OCI-LY3 (cell line): Measurements from ENCODE around the gene KIF25.

Source experiments
- EZH2phosphoT487 ChIP-seq: fragments of 200-600 bp; shearing (Covaris generic); IDR thresholded peaks from 2 replicates; pipeline ENCODE4 v1.6.1; 2018; ENCODE audit warnings: antibody characterized with exemption, mixed run types, low read depth
- TF ChIP-seq, protein P1 (sequence below): fragments of 200-600, 300-600 bp; sonication (generic); IDR thresholded peaks from 2 replicates; pipeline ENCODE4 v1.5.1; 2014; ENCODE audit warnings: antibody characterized with exemption, low read length, low read depth

DNA sequence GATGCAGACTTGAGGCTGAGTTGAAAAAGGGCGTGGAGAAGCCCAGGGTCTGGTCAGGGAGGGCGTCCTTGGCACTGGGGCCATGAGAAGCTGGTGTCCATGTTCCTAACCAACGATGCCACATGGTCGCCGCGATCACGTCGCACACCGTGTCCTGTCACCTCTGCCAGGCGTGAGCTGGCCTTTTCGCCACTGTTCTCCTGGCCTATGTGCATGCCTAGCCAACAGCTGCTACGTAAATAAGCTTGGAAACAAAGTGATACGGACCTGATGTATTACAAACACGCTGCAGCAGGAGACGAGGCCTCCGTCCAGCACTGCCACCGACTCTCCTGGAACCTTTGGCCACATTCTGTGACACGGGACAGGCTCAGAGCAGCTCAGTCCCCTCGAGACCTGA lies 22.0 kb upstream of the KIF25 start:
- TF ChIP-seq, protein P1, sequence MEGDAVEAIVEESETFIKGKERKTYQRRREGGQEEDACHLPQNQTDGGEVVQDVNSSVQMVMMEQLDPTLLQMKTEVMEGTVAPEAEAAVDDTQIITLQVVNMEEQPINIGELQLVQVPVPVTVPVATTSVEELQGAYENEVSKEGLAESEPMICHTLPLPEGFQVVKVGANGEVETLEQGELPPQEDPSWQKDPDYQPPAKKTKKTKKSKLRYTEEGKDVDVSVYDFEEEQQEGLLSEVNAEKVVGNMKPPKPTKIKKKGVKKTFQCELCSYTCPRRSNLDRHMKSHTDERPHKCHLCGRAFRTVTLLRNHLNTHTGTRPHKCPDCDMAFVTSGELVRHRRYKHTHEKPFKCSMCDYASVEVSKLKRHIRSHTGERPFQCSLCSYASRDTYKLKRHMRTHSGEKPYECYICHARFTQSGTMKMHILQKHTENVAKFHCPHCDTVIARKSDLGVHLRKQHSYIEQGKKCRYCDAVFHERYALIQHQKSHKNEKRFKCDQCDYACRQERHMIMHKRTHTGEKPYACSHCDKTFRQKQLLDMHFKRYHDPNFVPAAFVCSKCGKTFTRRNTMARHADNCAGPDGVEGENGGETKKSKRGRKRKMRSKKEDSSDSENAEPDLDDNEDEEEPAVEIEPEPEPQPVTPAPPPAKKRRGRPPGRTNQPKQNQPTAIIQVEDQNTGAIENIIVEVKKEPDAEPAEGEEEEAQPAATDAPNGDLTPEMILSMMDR: no peak
- TF ChIP-seq EZH2phosphoT487: no peak
